Fibroblast of skin of left quadriceps (primary cell): ENCODE measurements around the gene ALG6.
"Not testable (repeated sequence)": the region's sequence is repeated elsewhere in the genome, so short reads cannot be mapped to it uniquely, and the experiment has no call there.

Experiments
- DNase-seq, 2 experiments: peaks; one replicate each; pipeline ENCODE4 v3.0.0-alpha.2; 2013; ENCODE audit warnings: low read depth in 2 of 2

Gene ALG6

DNA sequence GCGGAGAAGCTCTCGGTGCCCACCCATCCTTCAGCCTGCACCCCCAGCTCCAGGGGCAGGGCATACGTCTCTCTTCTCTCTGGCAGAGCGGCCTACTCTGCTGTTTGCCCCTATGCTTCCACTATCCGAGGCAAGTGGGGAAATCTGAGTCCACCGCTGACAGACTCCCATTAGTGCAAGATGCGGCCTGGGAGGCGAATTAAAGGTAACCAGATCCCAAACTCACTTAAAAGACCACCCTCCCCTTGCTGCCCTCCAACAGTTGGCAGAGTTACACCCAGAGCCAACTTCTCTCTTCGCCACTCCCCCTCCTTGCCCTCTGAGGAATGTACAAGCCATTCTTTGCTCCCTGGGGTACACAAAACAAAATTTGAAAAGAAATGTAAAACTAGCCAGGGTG lies 38.6 kb upstream of the ALG6 start:
- DNase-seq = no peak

DNA sequence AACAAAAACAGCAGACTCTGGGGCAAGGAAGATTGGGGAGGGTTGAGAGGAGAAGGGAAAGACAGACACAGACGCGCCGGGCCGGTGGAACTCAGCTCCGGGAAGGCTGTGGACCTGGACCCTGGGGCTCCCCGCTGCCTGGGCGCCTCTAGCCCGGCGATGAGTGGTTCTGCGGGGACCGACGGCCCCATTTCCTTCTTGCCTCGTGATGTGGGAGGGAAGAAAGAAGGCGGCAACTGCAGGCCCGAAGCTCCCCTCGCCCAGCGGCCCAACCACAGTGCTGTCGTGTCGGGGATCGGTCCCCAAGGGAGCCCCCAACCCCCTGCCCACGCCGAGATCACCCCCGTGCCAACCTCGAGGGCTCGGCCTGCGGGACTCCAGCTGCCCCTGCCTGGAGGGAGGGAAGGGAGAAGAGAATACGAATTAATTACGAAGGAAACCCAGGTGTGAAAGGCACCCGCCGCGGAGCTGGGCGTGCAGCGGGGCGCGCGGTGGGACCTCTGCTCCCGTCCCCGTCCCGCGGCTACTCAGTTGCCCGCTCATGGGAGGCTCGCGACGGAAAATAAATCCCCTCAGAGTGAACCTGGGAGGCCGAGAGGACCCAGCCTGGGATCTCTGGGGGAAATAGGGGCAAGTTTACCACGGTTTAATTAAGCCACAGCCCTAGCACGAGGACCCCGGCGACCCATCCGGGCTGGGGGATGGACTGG lies 37.7 kb upstream of the ALG6 start:
- DNase-seq = no peak

DNA sequence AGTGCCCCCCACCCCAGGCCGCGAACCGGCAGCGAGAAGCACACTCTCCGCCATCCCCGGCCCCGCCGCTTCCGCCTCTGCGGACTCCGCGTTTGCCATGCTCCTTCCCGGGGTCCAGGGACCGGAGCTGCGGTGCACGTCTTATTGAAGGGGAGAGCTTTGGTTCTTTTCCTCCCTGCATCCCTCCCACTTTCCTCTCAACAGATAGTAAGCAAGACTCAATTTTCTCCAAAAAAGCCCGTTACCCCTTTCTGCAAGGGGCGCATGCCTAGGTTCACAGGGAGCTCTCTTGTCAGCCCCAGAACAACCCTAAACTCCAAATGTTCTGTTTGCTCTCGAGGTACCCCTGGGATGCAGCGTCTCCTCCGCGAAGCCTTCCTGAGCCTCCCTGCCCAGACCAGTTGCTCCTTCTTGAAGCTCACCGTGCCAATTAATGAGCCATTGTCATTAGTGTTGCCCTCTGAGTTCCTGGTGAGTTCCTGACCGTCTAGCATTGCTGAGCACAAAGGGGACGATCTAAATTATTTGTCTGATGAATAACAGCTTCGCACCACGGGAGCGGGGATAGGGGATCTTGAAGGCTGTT lies 37.0 kb upstream of the ALG6 start:
- no peak for DNase-seq

DNA sequence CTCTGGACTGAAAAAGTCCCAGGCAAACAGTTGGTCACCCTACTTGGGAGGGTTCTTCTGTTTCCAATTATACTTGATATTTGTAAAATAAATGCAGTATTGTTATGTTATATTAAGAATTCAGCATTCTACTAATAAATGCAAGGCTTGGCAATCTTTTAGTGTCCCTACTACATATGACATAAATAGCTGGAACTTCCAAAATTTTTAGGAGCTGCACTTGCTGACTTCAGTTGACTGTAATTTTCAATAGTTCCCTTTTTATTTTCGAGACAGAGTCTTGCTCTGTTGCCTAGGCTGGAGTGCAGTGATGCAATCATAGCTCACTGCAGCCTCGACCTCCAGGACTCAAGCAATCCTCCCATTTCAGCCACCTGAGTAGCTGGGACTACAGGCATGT lies 25.0 kb upstream of the ALG6 start:
- no peak for DNase-seq

DNA sequence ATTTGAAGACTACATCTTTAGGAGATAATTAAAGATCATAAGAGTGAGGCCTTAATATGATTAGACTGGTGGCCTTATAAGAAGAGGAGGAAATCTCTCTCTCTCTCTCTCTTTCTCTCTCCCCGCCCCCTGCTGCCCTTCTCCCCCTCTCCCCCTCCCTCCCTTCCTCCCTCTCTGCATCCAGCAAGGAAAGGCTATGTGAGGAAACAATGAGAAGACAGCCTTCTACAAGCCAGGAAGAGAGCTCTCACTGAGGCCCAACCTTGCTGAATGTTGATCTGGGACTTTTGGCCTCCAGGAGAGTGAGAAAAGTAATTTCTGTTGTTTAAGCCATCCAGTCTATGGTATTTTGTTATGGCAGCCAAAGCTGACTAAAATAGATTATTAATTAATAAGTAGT lies 23.5 kb upstream of the ALG6 start:
- no peak for DNase-seq

DNA sequence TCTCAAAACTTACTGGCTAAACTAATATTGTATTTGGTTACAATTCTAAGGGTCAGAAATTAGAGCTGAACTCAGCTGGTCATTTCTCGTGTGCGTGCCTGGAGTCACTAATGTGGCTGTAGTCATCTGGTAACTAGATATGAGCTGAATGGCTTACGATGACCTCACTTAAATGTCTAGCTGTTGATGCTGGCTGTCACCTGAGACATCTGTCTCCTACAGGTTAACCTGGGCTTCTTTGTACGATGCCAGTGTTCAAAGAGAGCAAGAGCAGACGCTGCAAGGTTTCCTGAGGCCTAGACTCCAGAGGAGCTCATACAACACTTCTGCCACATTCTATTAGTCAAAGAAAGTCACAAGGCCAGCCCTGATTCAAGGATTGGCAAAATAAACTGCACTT lies 17.1 kb upstream of the ALG6 start:
- DNase-seq = no peak

DNA sequence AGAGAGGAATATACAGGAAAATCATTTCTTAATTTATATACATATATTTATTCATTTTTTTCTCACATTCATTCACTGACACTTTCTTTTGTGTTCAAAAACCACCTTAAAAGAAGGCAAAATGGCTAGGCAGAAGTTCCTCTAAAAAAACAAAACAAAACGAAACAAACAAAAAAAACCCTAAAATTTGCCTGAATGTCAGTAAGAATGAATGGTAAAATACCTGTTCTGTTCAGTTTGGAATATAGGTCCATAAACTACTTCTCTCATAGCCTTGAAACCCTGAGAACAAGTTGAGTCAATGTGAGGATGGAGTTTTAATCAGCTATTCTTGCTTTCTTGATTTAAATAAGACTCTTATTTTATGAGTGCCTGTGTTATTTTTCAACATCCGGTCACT lies 14.7 kb upstream of the ALG6 start:
- no peak for DNase-seq

DNA sequence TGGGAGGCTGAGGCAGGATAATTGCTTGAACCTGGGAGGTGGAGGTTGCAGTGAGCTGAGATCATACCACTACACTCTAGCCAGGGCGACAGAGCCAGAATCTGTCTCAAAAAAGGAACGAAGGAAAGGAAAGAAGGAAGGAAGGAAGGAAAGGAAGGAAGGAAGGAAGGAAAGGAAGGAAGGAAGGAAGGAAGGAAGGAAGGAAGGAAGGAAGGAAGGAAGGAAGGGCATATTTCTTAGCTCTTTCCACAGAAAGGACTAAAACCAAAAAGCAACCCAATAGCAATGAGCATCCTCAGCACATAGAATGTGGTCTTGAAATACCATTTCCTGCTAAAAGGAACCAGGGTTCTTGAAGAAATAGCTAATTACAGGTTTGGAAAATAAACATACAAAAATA lies 11.2 kb upstream of the ALG6 start:
- not testable (repeated sequence) for DNase-seq

DNA sequence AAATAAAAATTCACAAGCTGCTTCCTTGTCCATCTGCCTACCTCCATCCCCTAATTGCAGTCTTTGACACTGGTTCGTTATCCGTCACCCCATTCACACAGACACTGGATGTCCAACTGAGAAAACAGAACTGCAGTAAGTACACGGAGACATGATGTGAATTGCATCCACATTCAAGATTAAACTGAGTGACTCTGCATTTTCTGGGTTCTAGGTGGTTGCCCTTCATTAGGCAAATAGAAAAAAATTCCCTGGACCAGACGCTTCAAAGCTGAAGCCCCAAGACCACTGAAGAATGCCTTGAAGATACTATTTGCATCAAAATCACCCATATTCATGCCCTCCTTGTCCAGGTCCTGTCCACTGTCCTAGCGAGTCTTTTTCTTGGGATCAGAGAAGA lies 7.9 kb upstream of the ALG6 start:
- DNase-seq = no peak

DNA sequence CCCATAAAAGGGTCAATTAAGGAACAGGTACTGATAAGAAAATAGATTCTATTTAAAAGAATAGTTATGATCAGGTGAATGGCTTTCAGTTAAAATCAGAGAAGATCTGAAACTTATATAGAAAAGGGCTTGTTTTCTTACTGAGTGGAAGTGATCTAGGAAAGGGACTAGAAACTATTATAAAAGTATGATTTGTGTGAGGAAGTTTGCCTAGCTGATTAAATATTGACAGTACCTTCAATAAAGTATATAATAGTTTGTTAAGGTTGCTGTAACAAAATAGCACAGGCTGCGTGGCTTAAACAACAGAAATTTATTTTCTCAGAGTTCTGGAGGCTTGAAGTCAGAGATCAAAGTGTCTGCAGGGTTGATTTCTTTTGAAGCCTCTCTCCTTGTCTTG lies 5.4 kb upstream of the ALG6 start:
- DNase-seq = no peak

DNA sequence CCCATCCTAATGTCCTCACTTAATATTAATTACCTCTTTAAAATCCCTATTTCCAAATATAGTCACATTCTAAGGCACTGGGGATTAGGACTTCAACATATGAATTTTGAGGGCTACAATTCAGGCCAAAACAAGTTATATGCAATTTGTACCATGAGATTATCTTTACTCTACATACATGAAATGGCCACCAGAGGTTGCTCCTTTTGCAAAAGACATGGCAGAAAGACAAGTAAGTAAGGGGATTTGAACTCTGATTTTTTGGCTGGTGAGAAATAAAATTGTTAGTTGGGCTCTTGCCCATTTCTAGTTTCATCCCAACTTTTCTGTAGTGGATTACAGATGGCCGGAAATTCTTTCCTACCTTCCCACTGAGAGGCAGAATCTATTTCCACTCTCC lies 4.8 kb upstream of the ALG6 start:
- no peak for DNase-seq

DNA sequence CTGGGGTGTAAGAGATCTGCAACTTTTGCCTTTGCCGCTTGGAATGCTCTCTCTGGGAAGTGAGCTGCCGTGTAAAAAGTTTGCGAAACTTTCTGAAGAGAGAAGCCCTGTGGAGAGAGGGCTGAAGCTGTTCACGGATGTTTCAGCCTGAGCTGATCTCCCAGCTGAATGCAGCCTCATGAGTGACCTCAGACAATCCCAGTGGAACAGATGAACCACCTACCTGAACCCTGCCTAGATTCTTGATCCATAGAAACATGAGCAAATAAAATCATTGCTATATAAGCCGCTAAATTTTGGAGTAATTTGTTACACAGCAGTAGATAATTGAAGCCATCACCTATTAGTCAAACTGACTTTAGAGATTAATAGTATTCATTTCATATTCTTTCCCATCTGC lies 4.4 kb upstream of the ALG6 start:
- no peak for DNase-seq

DNA sequence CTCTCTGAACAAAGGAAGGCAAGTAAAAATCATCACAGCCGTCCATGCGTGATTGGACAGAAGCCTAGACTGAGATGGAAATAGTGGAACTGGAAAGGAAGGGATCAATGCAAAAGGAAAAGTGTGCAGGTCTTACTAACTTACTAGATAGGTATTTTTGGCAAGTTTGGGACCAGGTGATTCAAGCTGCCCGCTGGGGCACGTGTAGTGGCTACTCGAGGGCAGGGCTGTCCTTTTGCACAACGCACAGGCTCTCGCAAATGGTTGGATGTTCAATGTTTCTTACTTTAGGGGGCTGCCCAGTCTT lies 566 bp upstream of the ALG6 start:
- no peak for DNase-seq

DNA sequence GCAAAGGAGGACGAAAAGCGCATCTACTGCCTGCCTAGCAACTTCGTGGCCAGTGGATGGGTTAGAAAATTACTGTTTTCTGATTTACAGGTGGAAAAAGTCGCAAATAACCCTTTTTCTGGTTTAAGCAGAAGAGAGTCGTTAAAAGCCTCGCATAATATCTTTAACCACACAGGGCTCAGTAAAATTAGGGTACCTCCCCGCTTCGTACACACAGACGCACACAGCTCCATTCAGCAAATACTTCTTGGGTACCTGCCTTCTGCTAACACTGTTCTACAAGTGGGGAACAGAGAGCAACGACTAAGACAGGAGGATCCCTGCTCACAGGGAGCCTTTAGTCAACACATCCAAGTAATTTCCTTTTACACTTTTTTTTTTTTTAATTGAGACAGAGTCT lies 704 bp downstream of the ALG6 start:
- no peak for DNase-seq

DNA sequence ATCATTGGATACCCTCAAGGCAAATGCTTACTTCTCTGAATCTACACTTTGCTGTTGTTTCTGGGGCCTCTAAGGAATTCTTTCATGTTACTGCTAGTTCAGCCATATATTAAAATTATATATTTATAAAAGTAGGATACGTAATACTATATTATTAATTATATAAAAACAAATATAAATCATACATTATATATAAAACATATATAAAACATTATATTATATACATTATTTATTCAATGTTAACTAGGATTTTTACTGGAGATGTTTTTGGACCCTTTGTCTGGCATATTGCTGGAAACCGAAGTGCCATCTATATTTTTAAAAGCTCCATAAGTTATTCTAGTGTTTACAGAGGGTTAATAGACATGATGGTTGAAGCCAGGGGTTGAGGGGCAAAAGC lies 12.2 kb downstream of the ALG6 start:
- DNase-seq = no peak

DNA sequence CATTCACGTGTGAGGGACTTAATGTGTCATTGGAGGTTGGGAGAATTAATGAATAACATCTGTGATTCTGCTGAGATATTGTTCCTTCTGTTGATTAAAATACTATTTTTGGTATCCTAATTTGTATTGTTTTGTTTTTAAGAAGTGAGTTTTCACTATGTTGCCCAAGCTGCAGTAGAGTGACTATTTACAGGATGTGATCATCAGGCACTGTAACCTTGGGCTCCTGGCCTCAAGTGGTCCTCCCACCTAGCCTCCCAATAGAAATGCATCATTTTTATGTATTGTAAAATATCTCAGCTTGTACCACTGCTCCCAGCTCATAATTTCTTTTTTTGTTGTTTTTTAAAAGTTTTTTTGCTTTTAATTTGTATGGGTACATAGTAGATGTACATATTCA lies 14.3 kb downstream of the ALG6 start:
- DNase-seq = peak in 1 of 2 experiments; percentile 2

DNA sequence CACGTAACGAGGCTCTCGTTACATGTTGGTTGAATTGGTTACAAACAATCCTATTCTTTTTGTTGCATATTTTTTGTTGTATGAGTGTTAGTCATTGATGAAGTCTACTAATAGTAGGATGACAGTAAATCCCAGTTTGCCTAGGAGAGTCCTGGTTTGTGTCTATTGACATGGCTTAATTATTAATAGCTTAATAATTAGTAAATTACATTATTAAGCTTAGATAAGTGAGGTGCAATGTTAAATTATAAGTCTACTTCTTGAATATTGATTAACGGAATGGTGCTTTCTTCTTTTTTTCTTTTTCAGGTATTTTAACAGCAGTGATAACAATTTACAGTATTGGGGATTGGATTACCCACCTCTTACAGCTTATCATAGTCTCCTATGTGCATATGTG lies 34.5 kb downstream of the ALG6 start:
- no peak for DNase-seq

DNA sequence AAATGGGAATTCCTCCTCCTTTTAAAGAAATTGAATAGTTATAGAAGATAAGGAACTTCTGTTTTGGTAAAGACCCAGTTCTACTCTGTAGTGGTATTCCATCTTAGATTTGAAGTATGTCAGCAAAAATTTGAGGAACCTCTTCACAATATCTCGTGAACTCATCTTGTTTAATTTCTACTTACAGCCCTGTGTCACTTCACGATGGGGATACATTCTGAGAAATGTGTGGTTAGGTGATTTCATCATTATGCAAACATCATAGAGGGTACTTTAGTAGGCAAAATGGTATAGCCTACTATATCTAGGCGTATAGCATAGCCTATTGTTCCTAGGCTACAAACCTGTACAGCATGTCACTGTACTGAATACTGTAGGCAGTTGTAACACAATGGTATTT lies 36.0 kb downstream of the ALG6 start:
- no peak for DNase-seq

DNA sequence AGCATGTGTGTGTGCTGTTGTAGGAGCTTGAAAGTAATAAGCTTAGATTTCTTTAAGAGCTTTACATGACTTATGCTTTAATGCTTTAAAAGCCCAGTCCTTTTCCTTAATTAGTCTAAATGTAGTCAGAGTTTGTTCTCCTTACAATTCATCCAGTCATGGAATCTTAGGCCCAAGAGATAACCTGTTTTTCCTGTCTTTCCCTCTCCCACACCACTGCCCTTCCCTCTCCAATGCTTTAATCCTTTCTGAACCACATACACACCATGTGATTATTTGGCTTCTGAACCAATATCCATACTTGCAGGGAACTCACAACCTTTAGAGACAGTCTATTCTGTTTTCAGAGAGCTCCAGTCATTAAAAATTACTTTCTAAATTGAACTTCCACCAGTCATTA lies 37.6 kb downstream of the ALG6 start:
- no peak for DNase-seq

DNA sequence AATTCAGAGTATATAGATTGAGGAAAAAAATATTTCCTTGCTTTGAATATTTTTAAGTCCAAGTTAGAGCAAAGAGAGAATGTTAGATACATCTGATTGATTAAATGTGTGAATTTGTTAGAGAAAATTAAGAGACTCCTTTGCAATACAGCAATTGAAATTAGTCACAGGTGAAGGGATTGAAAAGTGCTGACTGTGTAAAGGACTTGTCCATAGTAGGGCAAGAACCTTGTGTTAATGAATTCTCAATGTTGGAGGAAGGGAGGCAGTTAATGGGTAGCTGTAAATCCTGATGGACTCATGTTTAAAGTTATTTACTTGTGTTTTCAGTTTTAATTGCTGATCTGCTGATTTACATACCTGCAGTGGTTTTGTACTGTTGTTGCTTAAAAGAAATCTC lies 38.6 kb downstream of the ALG6 start:
- no peak for DNase-seq

DNA sequence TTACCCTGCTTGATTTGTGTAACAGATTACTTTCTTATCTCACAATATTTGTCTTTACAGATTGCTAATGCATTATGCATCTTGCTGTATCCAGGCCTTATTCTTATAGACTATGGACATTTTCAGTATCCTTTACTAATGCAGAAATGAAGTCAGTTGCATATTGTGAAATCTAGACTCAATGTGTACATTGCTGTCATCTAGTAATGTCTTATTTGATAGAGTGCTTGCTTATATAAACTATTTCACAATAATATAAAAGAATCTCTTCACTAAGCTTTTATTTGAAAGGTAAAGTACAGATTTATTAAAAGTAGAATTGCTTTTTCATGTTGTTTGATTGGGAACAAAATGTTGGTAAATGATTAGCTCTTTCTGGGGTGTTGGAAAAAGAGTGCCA lies 39.6 kb downstream of the ALG6 start:
- no peak for DNase-seq

DNA sequence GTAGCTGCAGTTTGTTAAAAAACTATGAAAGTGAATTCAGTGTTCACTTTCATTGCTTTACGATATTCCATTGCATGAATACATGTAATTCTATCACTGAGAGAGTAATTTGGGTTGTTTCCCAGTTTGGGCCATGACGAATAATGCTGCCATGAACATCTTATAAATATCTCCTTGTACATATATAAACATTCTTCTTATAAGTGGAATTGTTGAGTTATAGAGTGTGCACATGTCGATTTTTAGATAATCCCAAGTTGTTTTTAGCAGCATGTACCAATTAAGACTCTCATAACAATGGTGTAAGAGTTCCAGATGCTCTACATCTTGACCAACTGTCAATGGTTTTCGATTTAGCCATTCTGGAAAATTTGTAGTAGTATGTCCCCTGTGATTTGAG lies 40.9 kb downstream of the ALG6 start:
- peak; percentile 18 to 19 for DNase-seq

DNA sequence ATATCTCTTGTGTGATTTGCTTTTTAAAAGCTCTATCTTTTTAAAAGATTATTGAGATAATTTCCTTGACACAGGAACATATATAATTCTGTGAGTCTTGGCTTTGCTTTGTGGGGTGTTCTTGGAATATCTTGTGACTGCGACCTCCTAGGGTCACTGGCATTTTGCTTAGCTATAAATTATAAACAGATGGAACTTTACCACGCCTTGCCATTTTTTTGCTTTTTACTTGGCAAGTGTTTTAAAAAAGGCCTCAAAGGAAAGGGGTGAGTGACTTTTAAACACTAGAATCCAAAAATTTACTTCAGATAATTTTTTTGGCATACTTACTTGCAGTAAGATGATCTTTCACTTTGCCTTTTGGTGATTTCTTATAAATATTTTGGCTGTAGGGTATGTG lies 43.6 kb downstream of the ALG6 start:
- DNase-seq = no peak

DNA sequence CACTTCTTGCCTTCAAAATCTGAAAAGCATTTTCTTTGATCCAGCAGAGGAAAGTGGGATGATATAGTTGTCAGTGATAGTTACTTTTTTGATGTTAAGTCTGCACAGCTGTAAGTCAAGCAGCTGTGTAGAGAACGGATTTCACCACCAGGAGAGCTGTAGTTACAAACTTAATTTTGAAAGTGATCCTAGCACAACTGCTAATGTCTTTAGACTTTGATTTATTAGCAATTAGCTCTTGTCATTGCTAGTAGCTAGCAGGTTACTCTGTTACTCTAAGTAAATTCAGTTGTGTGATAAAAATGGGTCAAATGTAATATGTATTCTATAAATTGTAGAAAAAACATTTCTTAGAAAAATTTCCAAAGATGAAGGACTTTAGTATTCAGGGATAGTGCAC lies 46.0 kb downstream of the ALG6 start:
- DNase-seq = no peak
